GM21576 (cell line): ENCODE measurements around the gene OSBPL1A.
"Not testable (repeated sequence)": the region's sequence is repeated elsewhere in the genome, so short reads cannot be mapped to it uniquely, and the experiment has no call there.

Source experiments
- ATAC-seq: cut with Tn5 transposase; IDR thresholded peaks from one replicate; pipeline ENCODE4 v1.9.1; 2021; ENCODE audit warnings: mild to moderate bottlenecking, moderate library complexity; ENCODE audit not compliant: unreplicated experiment

The OSBPL1A gene

GRCh38 chr18:24398540-24398939 lies 916 bp upstream of the OSBPL1A start:
- ATAC-seq: no peak

- no peak for ATAC-seq
Observed at GRCh38 chr18:24397131-24397693, 412 bp downstream of the OSBPL1A start.

- ATAC-seq: no peak
Observed at GRCh38 chr18:24396082-24396633, 1.5 kb downstream of the OSBPL1A start.

GRCh38 chr18:24395049-24395795 lies 2.4 kb downstream of the OSBPL1A start:
- no peak for ATAC-seq

GRCh38 chr18:24388957-24389356 lies 8.7 kb downstream of the OSBPL1A start:
- ATAC-seq: no peak

GRCh38 chr18:24386681-24387080 lies 10.9 kb downstream of the OSBPL1A start:
- no peak for ATAC-seq

- no peak for ATAC-seq
Observed at GRCh38 chr18:24381126-24381525, 16.5 kb downstream of the OSBPL1A start.

GRCh38 chr18:24380163-24380747 lies 17.4 kb downstream of the OSBPL1A start:
- no peak for ATAC-seq

- ATAC-seq: no peak
Observed at GRCh38 chr18:24378598-24378997, 19.0 kb downstream of the OSBPL1A start.

- not testable (repeated sequence) for ATAC-seq
Observed at GRCh38 chr18:24376531-24376930, 21.1 kb downstream of the OSBPL1A start.

GRCh38 chr18:24373328-24373727 lies 24.3 kb downstream of the OSBPL1A start:
- ATAC-seq: no peak

- ATAC-seq: no peak
Observed at GRCh38 chr18:24372279-24372872, 25.2 kb downstream of the OSBPL1A start.

GRCh38 chr18:24370120-24370519 lies 27.5 kb downstream of the OSBPL1A start:
- ATAC-seq: no peak

GRCh38 chr18:24369426-24369825 lies 28.2 kb downstream of the OSBPL1A start:
- no peak for ATAC-seq

- ATAC-seq: no peak
Observed at GRCh38 chr18:24368749-24369148, 28.9 kb downstream of the OSBPL1A start.

GRCh38 chr18:24366328-24366727 lies 31.3 kb downstream of the OSBPL1A start:
- no peak for ATAC-seq

- ATAC-seq: no peak
Observed at GRCh38 chr18:24364177-24364576, 33.4 kb downstream of the OSBPL1A start.

GRCh38 chr18:24362757-24363156 lies 34.9 kb downstream of the OSBPL1A start:
- no peak for ATAC-seq

GRCh38 chr18:24359787-24360530 lies 37.7 kb downstream of the OSBPL1A start:
- not testable (repeated sequence) for ATAC-seq

GRCh38 chr18:24354278-24354677 lies 43.3 kb downstream of the OSBPL1A start:
- no peak for ATAC-seq

GRCh38 chr18:24346254-24346653 lies 51.4 kb downstream of the OSBPL1A start:
- ATAC-seq: no peak
